ENCODE data around the gene ALPI.

DNA sequence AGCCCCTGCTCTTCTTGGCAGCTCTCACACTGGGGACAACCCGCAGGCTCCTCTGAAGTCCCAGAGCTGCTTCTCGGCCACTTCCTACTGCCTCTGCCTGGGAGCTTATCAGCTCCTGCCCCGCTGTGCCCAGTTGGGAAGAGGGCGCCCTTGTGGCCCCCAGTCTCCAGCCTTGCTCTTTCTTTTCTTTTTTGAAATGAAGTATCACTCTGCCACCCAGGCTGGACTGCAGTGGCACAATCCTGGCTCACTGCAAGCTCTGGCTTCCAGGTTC, 20.6 kb upstream of the ALPI start:
- no peak for TF ChIP-seq CTCF (tag by site-specific recombination; IDR thresholded peaks at IDR 0.05)
- no peak for TF ChIP-seq ZNF350 (tag by site-specific recombination; IDR thresholded peaks at IDR 0.05)
- TF ChIP-seq YY1 (tag by site-specific recombination; IDR thresholded peaks at IDR 0.05): no peak
- TF ChIP-seq ZNF777 (tag by site-specific recombination; IDR thresholded peaks at IDR 0.05; ENCODE audit: borderline replicate concordance): no peak
- TF ChIP-seq SP3 (tag by site-specific recombination; IDR thresholded peaks at IDR 0.05): no peak
- no peak for TF ChIP-seq ZBTB7A (tag by site-specific recombination; IDR thresholded peaks at IDR 0.05; ENCODE audit: low read depth)
